Jurkat, Clone E6-1 (cell line): Measurements from ENCODE around the gene ADAMTS3.

Source experiments
- DNase-seq: peaks from one replicate; pipeline ENCODE4 v3.0.0-alpha.2; 2011; ENCODE audit warnings: low read depth, low spot score
- H3K4me3 ChIP-seq: 2 replicates; pipeline ENCODE4 v1.5.1; 2011; ENCODE audit warnings: mild to moderate bottlenecking, low read length, control low read depth, moderate library complexity

Gene ADAMTS3

DNA sequence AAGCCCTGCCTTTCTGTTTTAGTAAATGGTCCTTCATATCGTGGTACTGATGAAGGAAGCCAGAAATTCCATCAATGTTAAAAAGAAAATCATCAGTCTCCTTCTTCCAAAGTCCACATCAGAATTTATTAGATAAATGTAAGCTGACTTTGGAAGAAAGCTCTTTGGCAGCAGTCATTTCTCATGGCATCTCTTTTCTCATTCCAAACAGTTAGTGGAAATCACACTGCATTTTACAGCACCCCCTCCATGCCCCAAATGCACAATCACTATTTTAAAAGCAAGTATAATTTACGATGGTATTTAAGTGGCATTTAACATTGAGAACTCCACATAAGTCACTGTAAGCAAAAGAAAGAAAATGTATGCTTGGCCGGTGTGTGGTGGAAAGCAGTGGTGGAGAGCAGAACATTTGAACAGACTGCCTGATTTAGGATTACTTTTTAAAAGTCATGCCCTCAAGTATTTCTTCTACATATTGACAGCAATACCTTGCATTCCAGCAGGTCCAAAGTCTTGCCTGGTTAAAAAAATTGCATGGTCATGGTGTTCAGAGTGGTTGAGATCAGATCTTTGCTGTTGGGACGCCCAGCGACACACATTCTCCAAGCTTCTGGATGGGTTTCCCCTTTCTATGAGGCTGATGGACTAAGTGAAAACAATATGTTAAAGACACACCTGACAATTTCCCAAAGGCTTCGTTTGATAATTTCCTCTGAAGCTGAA lies 248.6 kb downstream of the ADAMTS3 start:
- no peak overlapping the region for H3K4me3 ChIP-seq
- DNase-seq = no peak

DNA sequence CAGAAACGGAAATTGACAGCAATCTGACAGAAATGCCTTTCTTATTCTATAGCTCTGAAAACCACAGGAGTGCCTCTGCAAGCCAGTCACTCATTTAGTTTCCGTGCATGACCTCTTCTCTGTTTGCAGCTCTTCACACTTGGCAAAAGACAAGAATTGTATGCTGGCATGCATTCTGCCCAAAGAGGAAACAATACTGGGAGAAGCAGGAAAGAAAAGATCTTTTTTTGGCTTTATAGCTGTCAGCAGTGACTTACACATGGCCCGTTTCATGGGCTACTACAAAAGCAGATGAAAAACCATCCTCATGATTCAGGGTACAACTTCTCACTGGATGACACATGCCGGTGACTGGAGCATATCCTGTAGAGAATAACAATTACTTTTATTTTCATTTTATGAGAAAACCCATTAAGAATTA lies 249.4 kb downstream of the ADAMTS3 start:
- peak; percentile 16 for DNase-seq
- H3K4me3 ChIP-seq = no peak overlapping the region

DNA sequence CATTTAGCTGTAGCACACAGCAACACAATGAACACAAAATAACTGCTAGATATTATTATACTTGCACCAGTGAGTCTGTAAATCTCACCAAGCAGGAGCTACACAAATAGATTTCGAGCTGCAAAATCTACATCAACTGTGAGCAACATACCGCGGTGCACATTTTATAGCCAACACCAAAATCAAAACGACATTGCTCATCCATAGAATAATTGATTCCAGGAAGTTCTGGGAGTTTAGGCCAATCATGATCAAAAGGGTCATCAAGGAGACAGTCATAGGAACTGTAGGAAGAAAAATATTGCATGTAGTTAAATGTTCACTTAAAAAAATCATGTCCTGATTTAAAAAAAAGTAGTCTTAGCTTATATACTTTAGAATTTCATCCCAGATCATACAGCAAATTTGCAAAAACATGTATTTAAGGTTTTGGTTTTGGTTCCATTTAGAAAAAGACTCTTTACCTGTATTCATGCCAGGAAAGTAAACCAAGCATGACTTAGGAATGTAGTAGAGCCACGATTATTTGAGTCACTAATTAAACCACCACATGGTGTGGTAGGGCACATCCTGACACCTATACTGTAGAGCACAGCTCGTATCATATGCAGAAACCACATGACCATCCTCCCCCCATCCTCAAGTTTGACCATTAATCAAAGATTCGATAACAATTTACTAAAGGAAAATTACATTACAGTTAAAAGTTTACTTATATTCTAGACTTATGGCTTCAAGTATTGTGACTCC lies 250.4 kb downstream of the ADAMTS3 start:
- no peak overlapping the region for H3K4me3 ChIP-seq
- DNase-seq = no peak

DNA sequence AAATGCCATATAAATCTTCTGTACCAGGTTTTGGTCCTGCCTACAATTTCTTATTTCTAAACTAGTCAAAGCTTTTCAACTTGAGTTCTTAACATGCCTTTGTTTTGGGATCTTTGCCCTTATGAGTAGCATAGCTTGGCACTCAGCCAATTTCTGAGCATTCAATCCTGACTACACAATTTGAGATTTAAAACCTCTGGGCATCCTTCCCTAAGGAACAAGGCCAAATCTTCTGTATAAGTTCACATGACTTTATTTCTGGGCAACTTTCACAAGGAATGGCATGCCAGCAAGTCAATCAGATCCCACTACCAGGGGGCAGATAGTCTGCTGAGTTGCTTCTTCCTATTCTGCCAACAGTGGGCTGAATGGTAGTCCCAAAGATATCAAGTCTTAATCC lies 254.2 kb downstream of the ADAMTS3 start:
- no peak overlapping the region for H3K4me3 ChIP-seq
- no peak for DNase-seq

DNA sequence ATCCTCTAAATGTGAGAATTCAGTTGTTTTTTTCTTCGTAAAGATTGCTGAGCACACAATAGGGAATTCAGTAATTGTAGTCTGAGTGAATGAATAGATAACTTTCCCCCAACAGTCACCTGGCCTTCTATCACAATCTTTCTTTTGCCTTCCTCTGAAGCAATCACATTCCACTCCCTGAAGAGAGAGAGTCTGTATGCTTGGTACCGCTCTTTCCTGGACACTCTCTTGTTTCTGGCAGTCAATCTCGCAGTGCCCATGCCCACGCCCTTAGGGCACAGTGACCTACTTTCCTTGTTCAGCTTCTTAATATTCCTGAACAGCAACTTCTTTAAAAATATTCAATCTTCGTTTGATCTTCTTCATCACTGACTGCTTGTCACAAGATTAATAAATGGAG lies 255.9 kb downstream of the ADAMTS3 start:
- DNase-seq = no peak
- no peak overlapping the region for H3K4me3 ChIP-seq

DNA sequence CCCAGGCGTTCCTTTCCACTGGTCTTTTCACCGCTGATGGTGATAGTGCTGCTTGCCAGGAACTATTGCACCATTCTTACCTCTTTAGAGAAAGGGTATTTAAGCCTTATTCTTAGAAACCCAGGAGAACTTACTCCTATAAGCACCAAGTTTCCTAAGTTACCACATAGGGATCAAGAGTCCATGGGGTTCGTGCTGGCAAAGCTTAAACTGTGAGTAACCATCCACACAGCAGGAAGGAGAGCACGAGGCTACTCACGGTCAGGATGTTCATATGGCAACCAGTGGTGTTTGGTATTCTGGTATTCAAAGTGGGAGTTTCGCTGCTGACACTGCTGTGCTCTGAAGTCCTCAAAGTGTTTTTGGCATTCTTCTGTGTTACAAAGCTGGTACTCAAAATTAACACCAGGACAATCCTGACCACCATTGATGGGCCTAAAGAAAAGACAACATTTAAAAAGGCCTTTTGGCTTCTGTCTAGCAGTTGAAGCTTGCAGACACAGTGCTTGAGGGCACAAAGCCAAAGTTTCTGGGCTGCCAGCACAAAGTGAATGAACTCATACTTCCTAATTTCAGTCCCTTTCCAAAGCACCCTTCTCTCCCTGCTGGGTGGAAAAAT lies 256.9 kb downstream of the ADAMTS3 start:
- DNase-seq = no peak
- no peak overlapping the region for H3K4me3 ChIP-seq

DNA sequence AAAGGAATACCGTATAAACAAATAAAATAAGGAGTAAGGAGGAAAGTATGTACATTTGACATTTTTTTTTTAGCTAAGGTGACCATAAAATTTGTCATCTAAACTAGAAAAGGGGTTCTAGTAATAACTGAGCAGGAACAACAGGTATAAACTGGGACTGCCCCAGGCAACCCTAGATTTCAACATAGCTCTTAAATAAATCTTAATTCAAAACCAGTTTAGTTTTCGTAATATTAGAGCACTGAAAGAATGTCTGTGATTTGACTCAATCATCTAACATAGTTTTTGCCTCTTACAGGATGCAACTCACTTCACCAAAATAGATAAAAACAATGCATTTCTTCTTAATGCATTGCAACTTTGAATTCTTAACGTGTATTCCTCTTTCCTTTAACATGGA lies 257.7 kb downstream of the ADAMTS3 start:
- DNase-seq = no peak
- H3K4me3 ChIP-seq = no peak overlapping the region

DNA sequence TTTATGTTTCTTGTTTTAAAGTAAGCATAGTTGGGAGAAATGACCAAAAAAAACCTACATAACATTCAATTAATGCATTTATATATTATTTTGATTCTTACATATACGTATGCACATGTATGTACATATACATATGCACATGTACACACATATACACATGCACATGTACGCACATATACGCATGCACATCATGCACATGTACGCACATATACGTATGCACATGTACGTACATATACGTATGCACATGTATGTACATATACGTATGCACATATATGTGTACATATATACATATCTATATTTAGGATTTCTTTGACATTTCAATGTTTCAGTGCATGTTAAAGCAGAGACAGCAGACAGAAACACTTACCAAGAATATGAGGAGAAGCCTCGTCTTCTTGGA lies 263.4 kb downstream of the ADAMTS3 start:
- no peak for DNase-seq
- no peak overlapping the region for H3K4me3 ChIP-seq

DNA sequence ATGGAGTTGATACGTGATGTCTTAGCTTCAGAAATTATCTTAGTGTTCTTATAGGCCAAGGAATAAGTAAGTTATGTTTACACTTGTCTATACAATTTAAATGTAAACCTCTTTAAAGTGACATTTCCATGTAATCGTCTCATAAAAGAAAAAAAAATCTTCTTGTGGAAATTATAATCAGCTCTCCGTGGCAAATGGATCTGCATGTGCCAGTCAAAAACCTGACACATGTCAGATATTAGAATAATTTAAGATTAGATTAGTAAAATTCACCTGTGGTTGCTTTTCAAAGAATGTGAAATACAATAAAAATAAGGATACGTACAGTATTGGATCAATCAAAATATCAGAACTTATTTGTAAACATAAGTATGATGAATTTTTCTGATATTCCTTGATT lies 263.9 kb downstream of the ADAMTS3 start:
- H3K4me3 ChIP-seq = no peak overlapping the region
- DNase-seq = no peak

DNA sequence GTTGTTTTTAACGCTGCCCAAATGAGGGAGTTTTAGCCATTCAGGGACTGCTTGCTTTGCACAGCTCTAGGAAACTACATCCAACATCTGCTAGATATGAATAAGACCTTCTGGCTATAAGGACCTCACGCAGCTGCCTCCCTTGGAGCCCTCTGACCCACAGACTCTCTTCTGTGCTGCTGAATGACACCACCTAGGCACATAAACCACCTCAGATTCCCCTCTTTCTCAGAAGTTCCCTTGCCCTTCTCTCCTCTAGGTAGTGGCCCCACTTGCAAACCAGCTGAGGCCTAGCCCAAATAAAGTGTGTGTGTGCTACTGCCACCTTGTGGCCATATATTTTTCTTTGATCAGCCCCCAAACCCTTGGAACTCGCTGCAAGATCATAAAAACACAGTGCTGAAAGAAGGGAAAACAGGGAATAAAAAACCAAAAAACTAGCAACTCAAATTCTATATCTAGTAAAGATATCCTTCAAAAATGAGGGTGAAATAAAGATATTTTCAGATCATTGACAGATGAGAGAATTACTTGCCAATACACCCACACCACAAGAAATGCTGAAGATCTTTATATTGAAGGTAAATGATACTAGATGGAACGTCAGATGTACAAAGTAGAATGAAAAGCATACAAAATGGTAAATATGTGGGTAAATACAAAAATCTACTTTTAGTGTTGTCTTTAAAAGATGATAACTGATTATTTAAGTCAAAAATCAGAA lies 265.9 kb downstream of the ADAMTS3 start:
- no peak overlapping the region for H3K4me3 ChIP-seq
- DNase-seq = peak; percentile 26

DNA sequence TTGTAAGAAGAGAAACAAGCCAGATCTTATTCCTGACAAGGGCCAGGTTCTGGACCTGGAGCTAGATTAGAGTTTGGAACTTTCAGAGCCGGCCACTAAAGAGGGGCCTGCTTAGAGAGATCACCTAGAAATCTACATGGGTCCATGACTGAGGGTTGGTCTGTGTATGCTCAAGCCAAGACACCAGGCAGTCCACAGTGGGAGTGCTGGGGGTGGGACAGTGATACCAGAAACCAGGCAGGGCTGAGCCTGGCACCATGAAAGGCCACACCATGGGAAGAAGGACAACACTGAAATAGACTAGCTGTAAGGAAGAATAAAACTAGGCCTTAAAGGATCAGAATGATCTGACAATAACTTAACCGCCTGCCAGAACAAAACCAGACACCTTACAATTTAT lies 267.3 kb downstream of the ADAMTS3 start:
- DNase-seq = no peak
- no peak overlapping the region for H3K4me3 ChIP-seq

DNA sequence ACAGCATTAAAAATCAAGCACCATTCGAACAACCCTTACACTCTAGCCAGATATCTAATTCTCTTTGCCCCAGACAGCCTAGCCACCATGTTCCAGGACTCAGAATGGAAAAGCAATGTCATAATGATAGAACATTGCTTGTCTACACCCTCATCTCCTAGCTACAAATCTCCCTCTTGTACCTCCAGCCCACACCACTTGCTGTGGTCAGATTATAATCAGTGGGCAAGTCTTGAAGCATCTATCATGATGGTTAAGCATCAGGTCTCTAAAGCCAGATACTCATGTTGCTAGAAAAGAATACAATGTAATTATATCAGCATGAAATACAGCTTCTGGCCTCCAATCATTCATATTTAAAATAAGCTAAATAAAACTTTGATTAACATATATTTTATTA lies 268.9 kb downstream of the ADAMTS3 start:
- no peak overlapping the region for H3K4me3 ChIP-seq
- no peak for DNase-seq

DNA sequence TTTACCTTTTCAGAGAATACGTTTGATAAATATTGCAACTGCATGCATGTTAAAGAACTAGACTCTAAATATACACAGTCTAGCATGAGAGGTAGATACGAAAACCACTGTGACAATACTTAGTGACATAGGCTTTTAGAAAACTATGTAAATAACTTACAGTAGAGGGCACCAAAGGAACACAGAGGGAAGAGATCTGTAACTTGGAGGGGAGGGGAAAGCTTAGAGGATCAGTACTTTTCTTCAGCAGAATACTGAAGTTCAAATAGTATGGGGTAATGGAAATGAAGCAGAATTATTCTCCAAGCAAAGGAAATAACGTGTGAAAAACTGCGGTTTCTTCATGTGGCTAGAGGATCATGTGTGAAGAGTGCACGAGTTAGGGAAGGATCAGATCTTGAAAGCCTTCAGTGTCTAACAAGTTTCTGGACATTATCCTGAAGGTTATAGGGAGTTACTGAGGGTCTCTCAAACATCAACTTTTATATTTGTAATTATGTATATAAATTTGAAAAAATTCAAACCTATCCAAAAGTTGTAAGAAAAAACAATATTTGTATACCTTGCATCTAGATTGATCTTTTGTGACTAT lies 273.0 kb downstream of the ADAMTS3 start:
- no peak overlapping the region for H3K4me3 ChIP-seq
- DNase-seq = peak; percentile 22

DNA sequence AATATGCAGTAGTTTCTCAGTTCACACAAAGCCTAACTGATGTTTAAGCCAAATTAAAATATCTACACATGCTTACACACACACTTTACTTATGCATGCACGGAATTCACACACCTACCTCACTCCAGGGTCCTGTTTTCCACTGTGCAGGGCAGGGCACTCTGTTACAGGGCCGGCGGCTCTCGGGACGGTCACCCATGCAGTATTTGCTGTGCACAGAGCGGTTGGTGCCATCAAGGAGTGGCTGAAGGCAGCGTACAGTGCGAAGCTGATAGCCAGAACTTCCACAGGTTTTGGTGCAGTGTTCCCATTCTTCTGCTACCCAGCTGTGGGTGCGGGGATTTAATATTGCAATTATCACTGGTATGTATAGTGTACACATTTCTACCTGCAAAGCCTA lies 278.3 kb downstream of the ADAMTS3 start:
- no peak for DNase-seq
- H3K4me3 ChIP-seq = no peak overlapping the region

DNA sequence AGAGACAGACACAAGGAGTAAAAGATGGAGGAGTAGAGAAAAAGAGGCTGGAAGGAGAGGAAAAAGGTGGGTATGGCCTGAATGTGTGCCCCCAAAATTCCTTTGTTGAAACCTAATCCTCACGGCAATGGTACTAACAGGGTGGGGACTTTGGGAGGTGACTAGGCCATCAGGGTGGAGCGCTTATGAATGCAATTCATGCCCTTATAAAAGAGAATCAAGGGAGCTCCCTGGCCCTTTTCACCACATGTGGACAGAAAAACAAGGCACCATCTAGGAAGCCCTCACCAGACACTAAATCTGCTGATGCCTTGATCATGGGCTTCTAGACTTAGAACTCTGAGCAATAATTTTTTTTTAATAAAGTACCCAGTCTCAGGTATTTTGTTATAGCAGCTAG lies 282.1 kb downstream of the ADAMTS3 start:
- no peak for DNase-seq

DNA sequence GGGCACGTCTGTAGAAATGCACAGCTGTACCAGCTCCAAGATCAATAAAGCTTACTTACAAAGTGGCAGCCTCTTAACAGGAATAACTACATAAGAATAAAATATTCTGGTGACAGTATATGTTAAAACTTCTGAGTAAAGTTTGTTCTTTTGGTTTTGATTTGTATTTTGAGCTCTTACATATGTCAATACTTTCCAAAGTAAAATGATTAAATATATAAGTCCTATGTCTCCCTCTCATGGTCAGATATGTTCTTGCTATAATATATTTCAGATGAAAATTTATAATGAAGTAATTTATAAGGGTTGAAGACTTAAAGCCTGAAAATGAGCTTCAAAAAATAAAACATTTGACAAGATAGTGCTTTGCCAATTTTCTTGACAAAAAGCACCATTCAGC lies 282.8 kb downstream of the ADAMTS3 start:
- no peak for DNase-seq
- H3K4me3 ChIP-seq = no peak overlapping the region

More for the DNA sequence above, 282.1 kb downstream of the ADAMTS3 start:
- no peak overlapping the region for H3K4me3 ChIP-seq

DNA sequence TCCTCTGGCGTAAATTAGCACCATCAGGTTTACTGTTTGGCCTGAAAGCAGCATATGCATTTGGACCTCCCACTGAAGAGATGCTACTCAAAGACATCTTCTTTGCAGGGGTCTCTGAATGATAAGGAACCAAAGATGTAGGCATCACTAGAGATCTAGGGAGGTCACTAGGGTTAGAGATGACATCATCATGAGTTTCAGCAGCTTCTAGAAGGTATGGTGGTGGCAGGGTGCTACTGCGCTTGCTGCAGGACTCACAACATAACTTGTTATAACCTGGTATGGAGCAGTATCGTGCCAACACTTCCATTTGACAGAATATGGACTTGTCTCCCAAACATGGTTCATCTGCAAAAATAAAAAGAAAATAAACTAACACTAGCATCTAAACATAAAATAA lies 285.7 kb downstream of the ADAMTS3 start:
- DNase-seq = no peak
- no peak overlapping the region for H3K4me3 ChIP-seq

DNA sequence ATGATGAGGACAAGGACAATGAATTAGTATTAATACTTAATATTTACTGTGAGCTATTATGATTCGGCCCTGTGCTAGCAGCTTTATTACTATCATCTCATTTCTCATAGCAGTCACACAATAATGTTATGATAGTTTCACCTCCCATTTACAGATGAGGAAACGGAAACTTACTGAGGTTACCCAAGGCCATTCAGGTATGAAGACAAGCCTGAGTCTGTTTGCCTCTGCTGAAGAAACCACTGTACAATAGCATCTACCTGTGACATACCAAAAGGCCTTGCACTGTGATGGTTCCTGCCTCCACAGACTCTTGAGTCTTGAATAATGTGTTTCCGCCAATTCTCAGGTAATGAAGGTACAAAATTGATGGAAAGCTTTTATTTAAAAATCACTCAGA lies 288.8 kb downstream of the ADAMTS3 start:
- DNase-seq = no peak
- no peak overlapping the region for H3K4me3 ChIP-seq

DNA sequence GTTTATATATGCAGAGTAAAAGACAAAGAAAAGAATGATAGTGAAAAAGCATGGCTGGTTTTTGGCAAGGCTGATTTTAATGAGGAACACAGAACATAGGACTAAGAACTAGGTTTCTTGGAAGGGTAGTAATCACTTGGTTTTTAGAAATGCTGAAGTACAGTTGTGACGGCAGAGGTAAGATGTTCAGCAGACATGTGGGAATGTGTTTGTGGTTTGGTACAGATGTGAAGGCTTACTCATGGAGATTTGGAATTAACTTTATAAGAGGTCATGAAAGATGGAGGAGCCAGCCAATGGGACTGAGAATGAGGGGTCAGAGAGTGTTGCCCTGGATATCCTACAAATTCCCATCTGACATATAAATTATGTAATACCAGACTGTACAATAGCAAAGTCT lies 293.6 kb downstream of the ADAMTS3 start:
- no peak for DNase-seq

More for the DNA sequence above, 293.6 kb downstream of the ADAMTS3 start:
- H3K4me3 ChIP-seq = no peak overlapping the region
